Measurements from ENCODE around the gene SLC24A3. TPM values are rescaled to one million over a fixed set of nuclear protein-coding genes. Genes with fewer than 3 reads are reported as not detected.

The SLC24A3 gene
- polyA plus RNA-seq, 1 donor (not counting 4 experiments of a cell fraction or from before 2014, with no cell fraction given), result 0.17 TPM

GRCh38 chr20:19451923-19452295 lies 239.5 kb downstream of the SLC24A3 start:
- no peak overlapping the region for H3K9ac ChIP-seq (ENCODE audit: control insufficient read depth, extremely low read depth, insufficient read depth, low read length)
- H3K79me2 ChIP-seq (ENCODE audit: control insufficient read depth, insufficient read depth, low read length), result no peaks in the 10 kb centered on the region
- H3K27me3 ChIP-seq (ENCODE audit: control insufficient read depth, extremely low read depth, insufficient read depth, low read length), result no peaks in the 10 kb centered on the region
- DNase-seq (ENCODE audit: low read depth, low spot score), result no peak
- dilution Hi-C loops (cut with MboI; ENCODE audit: extremely low pct_ligation_motif_present, low sequenced_read_pairs), result no loop called here
- no peaks in the 10 kb centered on the region for H3K4me1 ChIP-seq (ENCODE audit: control insufficient read depth, extremely low read depth, insufficient read depth, low read length)
- TF ChIP-seq EZH2 (IDR thresholded peaks at IDR 0.05; ENCODE audit: low read length) (no peak), CTCF (optimal IDR thresholded peaks at IDR 0.05 in 1 of 3, IDR thresholded peaks at IDR 0.05 in 1 of 3, conservative IDR thresholded peaks at IDR 0.05 in 1 of 3; ENCODE audit: extremely low read depth in 1 of 3, insufficient read depth in 2 of 3, low read length in 3 of 3) (no peak)
- H3K27ac ChIP-seq (ENCODE audit: control insufficient read depth, insufficient read depth, low read length), result no peak overlapping the region
- H3K9me3 ChIP-seq (ENCODE audit: control insufficient read depth, low read depth, low read length), result no peaks in the 10 kb centered on the region
- no peaks in the 10 kb centered on the region for H3K36me3 ChIP-seq (ENCODE audit: control insufficient read depth in 2 of 2, extremely low read depth in 1 of 2, insufficient read depth in 2 of 2, low read length in 2 of 2)
- H2AFZ ChIP-seq (ENCODE audit: control insufficient read depth, low read length), result no peak overlapping the region
- H3K9me1 ChIP-seq (ENCODE audit: control insufficient read depth, extremely low read depth, insufficient read depth, low read length), result no peaks in the 10 kb centered on the region
- FAIRE-seq, result no peak
- H3K4me2 ChIP-seq (ENCODE audit: control insufficient read depth, extremely low read depth, insufficient read depth, low read depth, low read length), result no peak overlapping the region
- H3K4me3 ChIP-seq (ENCODE audit: control insufficient read depth in 2 of 3, extremely low read depth in 1 of 3, insufficient read depth in 2 of 3, low read depth in 1 of 3, low read length in 3 of 3), result no peak overlapping the region
- H4K20me1 ChIP-seq (ENCODE audit: control insufficient read depth, extremely low read depth, insufficient read depth, low read length), result no peaks in the 10 kb centered on the region

DNA sequence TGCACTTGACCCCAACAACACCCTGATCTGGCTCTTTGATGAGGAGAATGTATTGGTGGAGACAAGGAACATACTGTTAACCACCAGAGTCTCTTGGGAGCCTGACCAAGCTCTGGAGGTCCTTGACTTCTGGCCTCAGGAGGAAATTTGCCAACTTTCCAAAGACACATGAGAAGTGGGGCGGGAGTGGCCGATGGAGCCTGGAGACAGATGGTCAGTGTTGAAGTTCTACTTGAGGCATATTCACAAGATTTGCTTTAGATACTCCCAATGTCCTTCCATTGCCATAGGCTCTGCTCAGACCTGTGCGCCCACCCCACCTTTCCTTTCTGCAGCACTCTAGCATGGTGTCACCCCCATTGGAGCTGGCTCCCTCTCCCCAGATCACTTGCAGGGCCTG lies 241.0 kb downstream of the SLC24A3 start:
- DNase-seq (ENCODE audit: low read depth, low spot score), result no peak
- dilution Hi-C loops (cut with MboI; ENCODE audit: extremely low pct_ligation_motif_present, low sequenced_read_pairs), result no loop called here
- no peaks in the 10 kb centered on the region for H4K20me1 ChIP-seq (ENCODE audit: control insufficient read depth, extremely low read depth, insufficient read depth, low read length)
- no peaks in the 10 kb centered on the region for H3K4me1 ChIP-seq (ENCODE audit: control insufficient read depth, extremely low read depth, insufficient read depth, low read length)
- no peaks in the 10 kb centered on the region for H3K79me2 ChIP-seq (ENCODE audit: control insufficient read depth, insufficient read depth, low read length)
- no peak overlapping the region for H3K9ac ChIP-seq (ENCODE audit: control insufficient read depth, extremely low read depth, insufficient read depth, low read length)
- no peaks in the 10 kb centered on the region for H3K27me3 ChIP-seq (ENCODE audit: control insufficient read depth, extremely low read depth, insufficient read depth, low read length)
- H2AFZ ChIP-seq (ENCODE audit: control insufficient read depth, low read length), result no peak overlapping the region
- H3K9me3 ChIP-seq (ENCODE audit: control insufficient read depth, low read depth, low read length), result no peaks in the 10 kb centered on the region
- H3K9me1 ChIP-seq (ENCODE audit: control insufficient read depth, extremely low read depth, insufficient read depth, low read length), result no peaks in the 10 kb centered on the region
- TF ChIP-seq CTCF (optimal IDR thresholded peaks at IDR 0.05 in 1 of 3, IDR thresholded peaks at IDR 0.05 in 1 of 3, conservative IDR thresholded peaks at IDR 0.05 in 1 of 3; ENCODE audit: extremely low read depth in 1 of 3, insufficient read depth in 2 of 3, low read length in 3 of 3), result no peak
- no peak for TF ChIP-seq EZH2 (IDR thresholded peaks at IDR 0.05; ENCODE audit: low read length)
- no peak overlapping the region for H3K4me2 ChIP-seq (ENCODE audit: control insufficient read depth, extremely low read depth, insufficient read depth, low read depth, low read length)
- H3K27ac ChIP-seq (ENCODE audit: control insufficient read depth, insufficient read depth, low read length), result no peak overlapping the region
- H3K4me3 ChIP-seq (ENCODE audit: control insufficient read depth in 2 of 3, extremely low read depth in 1 of 3, insufficient read depth in 2 of 3, low read depth in 1 of 3, low read length in 3 of 3), result no peak overlapping the region
- FAIRE-seq, result no peak
- no peaks in the 10 kb centered on the region for H3K36me3 ChIP-seq (ENCODE audit: control insufficient read depth in 2 of 2, extremely low read depth in 1 of 2, insufficient read depth in 2 of 2, low read length in 2 of 2)
